GM12873 (cell line): ENCODE results near the gene SWI5.

Source experiments
- CTCF ChIP-seq: IDR thresholded peaks from 2 replicates; pipeline ENCODE4 v1.5.1; 2012; ENCODE audit warnings: low read depth, mild to moderate bottlenecking, moderate library complexity, low read length, control low read depth; ENCODE audit not compliant: insufficient read depth; ENCODE audit errors: missing control alignments

The SWI5 gene

GRCh38 chr9:128304971-128305288 lies 28.9 kb downstream of the SWI5 start:
- no peak for TF ChIP-seq CTCF

DNA sequence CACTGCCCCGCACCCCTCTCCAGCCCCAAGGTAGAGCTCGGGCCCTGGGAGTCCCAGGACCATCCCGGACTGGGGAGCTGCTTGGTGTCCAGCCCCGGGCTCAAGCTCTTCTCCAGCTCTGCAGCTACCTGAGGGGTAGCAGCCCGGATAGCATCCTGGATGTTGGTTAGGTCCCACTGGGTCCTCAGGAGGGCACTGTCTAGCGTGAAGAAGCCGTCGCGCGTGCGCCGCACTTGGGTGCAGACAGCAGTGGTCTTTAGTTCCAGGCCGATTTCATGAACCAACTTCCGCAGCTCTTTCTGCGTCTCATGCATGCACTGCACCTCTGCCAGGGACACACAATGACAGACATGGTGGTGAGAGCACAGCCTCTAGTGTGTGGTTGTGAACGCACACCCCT lies 33.5 kb downstream of the SWI5 start:
- no peak for TF ChIP-seq CTCF

DNA sequence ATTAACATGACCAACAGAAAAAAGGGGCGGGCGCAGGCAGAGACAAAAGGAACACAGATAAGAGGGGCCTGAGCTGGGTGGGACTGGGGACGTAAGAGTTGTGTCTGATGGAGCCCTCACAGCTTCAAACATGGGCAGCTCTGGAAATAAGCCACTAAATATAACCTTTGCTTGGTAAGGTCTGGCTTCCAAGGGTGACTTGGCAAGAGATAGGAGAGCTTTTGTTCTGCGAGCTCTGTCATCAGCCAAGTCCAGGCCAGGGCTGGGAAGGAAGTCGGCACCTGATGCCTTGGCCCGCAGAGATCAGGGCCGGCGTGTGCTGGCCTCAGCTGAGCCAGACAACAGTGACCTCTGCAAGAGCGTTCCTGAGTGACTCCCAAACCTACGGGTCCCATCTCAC lies 34.4 kb downstream of the SWI5 start:
- no peak for TF ChIP-seq CTCF

GRCh38 chr9:128314697-128315096 lies 38.6 kb downstream of the SWI5 start:
- TF ChIP-seq CTCF: no peak

- no peak for TF ChIP-seq CTCF
These were observed 40.3 kb downstream of the SWI5 start for GRCh38 chr9:128316421-128316820.

GRCh38 chr9:128317629-128318028 lies 41.6 kb downstream of the SWI5 start:
- no peak for TF ChIP-seq CTCF

- TF ChIP-seq CTCF: no peak
These were observed 45.3 kb downstream of the SWI5 start for GRCh38 chr9:128321343-128321742.
